IMR-90 (cell line): ENCODE results near the gene YJEFN3. TPM values are rescaled to one million over a fixed set of nuclear protein-coding genes. Genes with fewer than 3 reads are reported as not detected.

ENCODE experiments used
- ATAC-seq: fragments of 200-7000 bp; cut with Tn5 transposase; 2 replicates; pipeline ENCODE4 v1.9.1; 2020; ENCODE audit warnings: low read depth, mild to moderate bottlenecking, moderate library complexity
- BruUV-seq: library from RNA; stranded (reverse); fragments of 400-500 nt; replicated peaks from 2 replicates; lab custom pipeline; 2021; lab: Mats Ljungman, UMichigan
- CTCF ChIA-PET: fragments of 300-600 bp; formaldehyde crosslinking; extraction: SDS; loops from one replicate; lab custom pipeline; 2021; ENCODE audit warnings: antibody characterized with exemption; lab: Yijun Ruan, JAX
- POLR2A ChIA-PET: fragments of 300-600 bp; sonication (Branson Sonifier 250); formaldehyde crosslinking; loops from one replicate; lab custom pipeline; 2022; ENCODE audit warnings: antibody characterized with exemption; ENCODE audit not compliant: unreplicated experiment; lab: Charles Lee
- DNase-seq: peaks from one replicate; pipeline ENCODE4 v3.0.0; 2013
- H2AFZ ChIP-seq: replicated peaks from 2 replicates; pipeline ENCODE3; 2013; ENCODE audit warnings: low read length, mild to moderate bottlenecking; ENCODE audit not compliant: poor library complexity
- H2AK5ac ChIP-seq: 2 replicates; pipeline ENCODE4 v1.6.1; 2013; ENCODE audit warnings: low read depth, low read length, inconsistent platforms
- H2AK9ac ChIP-seq: replicated peaks from 2 replicates; pipeline ENCODE3; 2013; ENCODE audit warnings: mild to moderate bottlenecking, low read depth, low read length, moderate library complexity; ENCODE audit not compliant: poor library complexity
- H2BK120ac ChIP-seq: 2 replicates; pipeline ENCODE4 v1.6.1; 2013; ENCODE audit warnings: low read depth, low read length, inconsistent platforms
- H2BK15ac ChIP-seq: 3 replicates; pipeline ENCODE4 v1.6.1; 2013; ENCODE audit warnings: low read depth, low read length, inconsistent platforms
- H2BK20ac ChIP-seq: 2 replicates; pipeline ENCODE4 v1.6.1; 2013; ENCODE audit warnings: low read depth, mild to moderate bottlenecking, inconsistent platforms, low read length, moderate library complexity
- H2BK5ac ChIP-seq: 2 replicates; pipeline ENCODE4 v1.6.1; 2013; ENCODE audit warnings: mild to moderate bottlenecking, low read depth, low read length, inconsistent platforms; ENCODE audit not compliant: poor library complexity, severe bottlenecking
- H3K14ac ChIP-seq: replicated peaks from 2 replicates; pipeline ENCODE4 v1.6.1; 2013; ENCODE audit warnings: low read depth, low read length, inconsistent platforms
- H3K18ac ChIP-seq: 2 replicates; pipeline ENCODE4 v1.6.1; 2013; ENCODE audit warnings: low read depth, low read length, control low read depth
- H3K23ac ChIP-seq: 2 replicates; pipeline ENCODE4 v1.6.1; 2013; ENCODE audit warnings: low read depth, low read length, inconsistent platforms
- H3K27ac ChIP-seq: 2 replicates; pipeline ENCODE4 v1.5.1; 2013; ENCODE audit warnings: mild to moderate bottlenecking, control low read depth, low read length; ENCODE audit not compliant: insufficient read depth
- H3K27me3 ChIP-seq: 2 replicates; pipeline ENCODE4 v1.6.1; 2013; ENCODE audit warnings: low read length; ENCODE audit not compliant: control insufficient read depth, insufficient read depth
- H3K36me3 ChIP-seq: 2 replicates; pipeline ENCODE4 v1.6.1; 2013; ENCODE audit warnings: low read length, mixed read lengths; ENCODE audit not compliant: control insufficient read depth, insufficient read depth
- H3K4ac ChIP-seq: 2 replicates; pipeline ENCODE4 v1.6.1; 2013; ENCODE audit warnings: low read depth, low read length, inconsistent platforms
- H3K4me1 ChIP-seq: 2 replicates; pipeline ENCODE4 v1.6.1; 2013; ENCODE audit warnings: low read length, mixed read lengths; ENCODE audit not compliant: control insufficient read depth, insufficient read depth
- H3K4me2 ChIP-seq: 2 replicates; pipeline ENCODE4 v1.6.1; 2013; ENCODE audit warnings: low read depth, mild to moderate bottlenecking, control low read depth, low read length, moderate library complexity
- H3K4me3 ChIP-seq: 2 replicates; pipeline ENCODE4 v1.5.1; 2013; ENCODE audit warnings: low read depth, mild to moderate bottlenecking, control low read depth, low read length, moderate library complexity; ENCODE audit not compliant: insufficient read depth
- H3K56ac ChIP-seq: 2 replicates; pipeline ENCODE4 v1.6.1; 2013; ENCODE audit warnings: low read length, inconsistent platforms; ENCODE audit not compliant: insufficient read depth; ENCODE audit errors: extremely low read depth
- H3K79me1 ChIP-seq, 2 experiments: 2 replicates each; pipeline ENCODE4 v1.6.1; 2013; ENCODE audit warnings: low read length in 2 of 2, inconsistent platforms in 1 of 2, low read depth in 1 of 2
- H3K9ac ChIP-seq: 2 replicates; pipeline ENCODE4 v1.6.1; 2013; ENCODE audit warnings: low read depth, low read length, control low read depth
- H3K9me1 ChIP-seq: 2 replicates; pipeline ENCODE4 v1.6.1; 2013; ENCODE audit warnings: low read length, inconsistent platforms; ENCODE audit not compliant: insufficient read depth
- H3K9me3 ChIP-seq: 2 replicates; pipeline ENCODE4 v1.6.1; 2013; ENCODE audit warnings: low read length; ENCODE audit not compliant: control insufficient read depth, insufficient read depth
- H4K20me1 ChIP-seq: 2 replicates; pipeline ENCODE4 v1.6.1; 2013; ENCODE audit warnings: low read length, inconsistent platforms; ENCODE audit not compliant: insufficient read depth
- H4K5ac ChIP-seq: 2 replicates; pipeline ENCODE4 v1.6.1; 2013; ENCODE audit warnings: mild to moderate bottlenecking, low read depth, low read length, control low read depth
- H4K8ac ChIP-seq, 2 experiments: 2 replicates each; pipeline ENCODE4 v1.6.1; 2013; ENCODE audit warnings: low read depth in 2 of 2, low read length in 2 of 2, control low read depth in 1 of 2, inconsistent platforms in 1 of 2
- H4K91ac ChIP-seq: 2 replicates; pipeline ENCODE4 v1.6.1; 2013; ENCODE audit warnings: low read depth, low read length, inconsistent platforms; ENCODE audit not compliant: insufficient read depth
- BHLHE40 ChIP-seq: fragments of 150-350 bp; IDR thresholded peaks from 2 replicates; pipeline ENCODE4 v1.6.1; 2016; ENCODE audit warnings: mild to moderate bottlenecking, low read depth, low read length
- CEBPB ChIP-seq: IDR thresholded peaks from 2 replicates; pipeline ENCODE4 v1.6.1; 2012; ENCODE audit warnings: low read depth, low read length, improper control_type of control experiment
- CTCF ChIP-seq: conservative IDR thresholded peaks from 2 replicates; pipeline ENCODE4 v1.5.1; 2012; ENCODE audit warnings: mild to moderate bottlenecking, low read depth, low read length, improper control_type of control experiment
- MAFK ChIP-seq: IDR thresholded peaks from 2 replicates; pipeline ENCODE4 v1.6.1; 2012; ENCODE audit warnings: low read depth, low read length, improper control_type of control experiment
- MAZ ChIP-seq: IDR thresholded peaks from 2 replicates; pipeline ENCODE4 v1.6.1; 2012; ENCODE audit warnings: low read depth, mild to moderate bottlenecking, low read length, improper control_type of control experiment, moderate library complexity, borderline replicate concordance
- SMC3 ChIP-seq: fragments of 150-350 bp; IDR thresholded peaks from 2 replicates; pipeline ENCODE4 v1.6.1; 2016; ENCODE audit warnings: low read depth, mild to moderate bottlenecking, antibody characterized with exemption, low read length, moderate library complexity
- WGBS, 2 experiments: methylation state at CpG; one replicate each; pipeline versions ENCODE4 v1.1.5 to v1.1.7; 2013; ENCODE audit warnings: missing lambda C conversion rate in 2 of 2; ENCODE audit not compliant: insufficient read length in 1 of 2; ENCODE audit errors: extremely low coverage in 2 of 2; 5-methylcytosine and 5-hydroxymethylcytosine counted together
- dilution Hi-C: fragments of 300-500 bp; cut with HindIII; formaldehyde crosslinking; loops from one replicate; pipeline ENCODE4 v1.14.3; 2018; ENCODE audit warnings: low sequenced_read_pairs; ENCODE audit not compliant: unreplicated experiment
- in situ Hi-C: fragments of 300-500 bp; cut with MboI; formaldehyde crosslinking; loops from 3 replicates; pipeline ENCODE4 v1.14.3; 2019; ENCODE audit warnings: low sequenced_read_pairs, inconsistent platforms, mixed read lengths
- intact Hi-C: fragments of 100-400 bp; cut with micrococcal nuclease; formaldehyde crosslinking; loops from 2 replicates; pipeline ENCODE4 v1.10.0; 2022
- polyA plus RNA-seq, 3 experiments: library from polyadenylated mRNA; depleted of rRNA; stranded (reverse); fragments of >200 nt; gene quantifications; 2 replicates each; pipeline ENCODE4 v1.2.3, GENCODE V29; 2012; ENCODE audit warnings: low replicate concordance in 1 of 3
- total RNA-seq: library from RNA; depleted of rRNA; stranded (reverse); fragments of >200 nt; gene quantifications from 2 replicates; pipeline ENCODE4 v1.2.3, GENCODE V29; 2012

YJEFN3 gene
- total and polyA plus RNA-seq, 2 of the 4 experiments (the other 2 are of a cell fraction) = 0.72 to 4.0 TPM

- H3K4ac ChIP-seq = no peak overlapping the region
- no peak overlapping the region for H2BK120ac ChIP-seq
- no peak overlapping the region for H3K4me3 ChIP-seq
- peaks cover 0 to 3% of the 10 kb centered on the region in 2 experiments; a peak in 2 of 4 replicates for H3K79me1 ChIP-seq
- dilution Hi-C loops = no loop called here
- no peaks in the 10 kb centered on the region for H3K4me1 ChIP-seq
- H4K8ac ChIP-seq = no peak overlapping the region
- no peak overlapping the region for H3K56ac ChIP-seq
- no peaks in the 10 kb centered on the region for H3K9me3 ChIP-seq
- no peak overlapping the region for H2AK5ac ChIP-seq
- H3K36me3 ChIP-seq = peaks cover 58% of the 10 kb centered on the region
- H4K5ac ChIP-seq = no peak overlapping the region
- no peaks in the 10 kb centered on the region; the same call in 1 of the 2 replicates for H3K9me1 ChIP-seq
- no peak for ATAC-seq
- H3K4me2 ChIP-seq = no peak overlapping the region
- no TSS peak for BruUV-seq
- in situ Hi-C loops = no loop called here
- H4K91ac ChIP-seq = no peak overlapping the region
- no peak overlapping the region for H3K14ac ChIP-seq
- H3K18ac ChIP-seq = no peak overlapping the region
- no peak overlapping the region for H3K9ac ChIP-seq
- 93% methylated on average over 16 of the region's 23 CpGs; no CpG with 5 or more reads in 1 of the 2 experiments for WGBS, 2 experiments
- DNase-seq = no peak
- H2AFZ ChIP-seq = no peak overlapping the region
- no peak overlapping the region for H2BK15ac ChIP-seq
- H3K27ac ChIP-seq = no peak overlapping the region
- no peak overlapping the region for H2AK9ac ChIP-seq
- H4K20me1 ChIP-seq = no peaks in the 10 kb centered on the region; the same call in 1 of the 2 replicates
- H3K23ac ChIP-seq = no peak overlapping the region
- H2BK5ac ChIP-seq = no peak overlapping the region
- ChIA-PET POLR2A (no interaction called here), CTCF (no interaction called here)
- no peak overlapping the region for H2BK20ac ChIP-seq
- TF ChIP-seq BHLHE40 (no peak), MAZ (no peak), CEBPB (no peak), MAFK (no peak), CTCF (no peak), SMC3 (no peak)
- intact Hi-C loops = no loop called here
- no peaks in the 10 kb centered on the region for H3K27me3 ChIP-seq
These were observed 23.7 kb upstream of the YJEFN3 start for GRCh38 chr19:19504754-19505668.
